IMR-90 (cell line): ENCODE measurements around the gene SH3TC1.

ENCODE experiments used
- CTCF ChIP-seq: conservative IDR thresholded peaks from 2 replicates; pipeline ENCODE4 v1.5.1; 2012; ENCODE audit warnings: mild to moderate bottlenecking, low read depth, low read length, improper control_type of control experiment
- FOS ChIP-seq: fragments of 150-350 bp; IDR thresholded peaks from 2 replicates; pipeline ENCODE4 v1.6.1; 2016; ENCODE audit warnings: low read depth, low read length
- POLR2A ChIP-seq: IDR thresholded peaks from 2 replicates; pipeline ENCODE4 v1.6.1; 2012; ENCODE audit warnings: mild to moderate bottlenecking, low read depth, low read length
- RAD21 ChIP-seq: IDR thresholded peaks from 2 replicates; pipeline ENCODE4 v1.6.1; 2012; ENCODE audit warnings: low read length, improper control_type of control experiment
- RCOR1 ChIP-seq: IDR thresholded peaks from 2 replicates; pipeline ENCODE4 v1.6.1; 2012; ENCODE audit warnings: mild to moderate bottlenecking, low read length, improper control_type of control experiment; ENCODE audit not compliant: insufficient replicate concordance
- RFX5 ChIP-seq: IDR thresholded peaks from 2 replicates; pipeline ENCODE4 v1.8.0; 2012; ENCODE audit warnings: low read depth, mild to moderate bottlenecking, low read length, moderate library complexity
- SMC3 ChIP-seq: fragments of 150-350 bp; IDR thresholded peaks from 2 replicates; pipeline ENCODE4 v1.6.1; 2016; ENCODE audit warnings: low read depth, mild to moderate bottlenecking, antibody characterized with exemption, low read length, moderate library complexity
- USF2 ChIP-seq: fragments of 150-350 bp; IDR thresholded peaks from 2 replicates; pipeline ENCODE4 v1.6.1; 2017; ENCODE audit warnings: mild to moderate bottlenecking, antibody characterized with exemption, low read length, low read depth

DNA sequence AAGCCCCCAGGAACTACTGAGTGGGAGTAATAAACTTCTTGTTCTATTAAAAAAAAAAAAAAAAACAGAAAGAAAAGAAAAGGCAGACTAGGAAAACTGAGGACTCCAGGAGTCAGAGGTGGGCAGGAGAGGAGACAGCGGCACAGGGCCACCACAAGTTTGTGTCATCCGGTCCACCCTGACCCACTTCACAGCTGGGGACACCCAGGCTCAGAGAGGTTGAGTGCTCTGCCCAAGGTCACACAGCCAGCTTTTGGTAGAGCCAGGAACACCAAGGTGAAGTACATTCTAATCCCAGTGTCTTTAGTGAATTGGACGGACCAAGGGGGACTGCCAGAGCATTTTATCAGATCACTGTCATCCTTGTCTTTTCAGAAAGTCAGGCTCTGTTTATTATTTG is 24.1 kb upstream of the SH3TC1 start:
- TF ChIP-seq CTCF, result no peak
- no peak for TF ChIP-seq RCOR1
- no peak for TF ChIP-seq POLR2A
- no peak for TF ChIP-seq USF2
- TF ChIP-seq SMC3, result no peak
- no peak for TF ChIP-seq RFX5
- no peak for TF ChIP-seq FOS
- TF ChIP-seq RAD21, result no peak
